PC-3 (cell line): Measurements from ENCODE around the gene GFY. TPM values are rescaled to one million over a fixed set of nuclear protein-coding genes. Genes with fewer than 3 reads are reported as not detected.

Source experiments
- ATAC-seq: fragments of 200-7000 bp; cut with Tn5 transposase; 2 replicates; pipeline ENCODE4 v1.9.1; 2020; ENCODE audit warnings: mild to moderate bottlenecking, moderate library complexity
- BruUV-seq: library from RNA; stranded (reverse); fragments of 400-500 nt; replicated peaks from 2 replicates; lab custom pipeline; 2021; lab: Mats Ljungman, UMichigan
- CTCF ChIA-PET: fragments of 300-600 bp; sonication (Branson Sonifier 250); formaldehyde crosslinking; loops from one replicate; lab custom pipeline; 2022; ENCODE audit warnings: antibody characterized with exemption; lab: Charles Lee
- POLR2A ChIA-PET: fragments of 300-600 bp; sonication (Branson Sonifier 250); formaldehyde crosslinking; loops from one replicate; lab custom pipeline; 2022; ENCODE audit warnings: antibody characterized with exemption; ENCODE audit not compliant: unreplicated experiment; lab: Charles Lee
- DNase-seq: peaks from one replicate; pipeline ENCODE4 v3.0.0-alpha.2; 2015
- H2AFZ ChIP-seq: fragments of 300-600 bp; sonication (generic); 2 replicates; pipeline ENCODE4 v1.6.0; 2016; ENCODE audit warnings: antibody characterized with exemption, low read length
- H3F3A ChIP-seq: fragments of 300-600 bp; sonication (generic); one replicate; pipeline ENCODE4 v1.6.0; 2017; ENCODE audit warnings: antibody characterized with exemption, low read length, control low read depth, mild to moderate bottlenecking; ENCODE audit not compliant: unreplicated experiment
- H3K27ac ChIP-seq: fragments of 300-600 bp; sonication (generic); 2 replicates; pipeline ENCODE4 v1.5.1; 2016; ENCODE audit warnings: mild to moderate bottlenecking, low read length
- H3K27me3 ChIP-seq: fragments of 300-600 bp; sonication (generic); 2 replicates; pipeline ENCODE4 v1.6.1; 2016; ENCODE audit warnings: low read length, mixed read lengths
- H3K36me3 ChIP-seq: fragments of 300-600 bp; sonication (generic); 2 replicates; pipeline ENCODE4 v1.6.1; 2016; ENCODE audit warnings: low read depth, mixed run types, low read length, mixed read lengths
- H3K4me1 ChIP-seq: fragments of 300-600 bp; sonication (generic); 2 replicates; pipeline ENCODE4 v1.5.1; 2016; ENCODE audit warnings: low read length; ENCODE audit not compliant: insufficient read depth
- H3K4me2 ChIP-seq: fragments of 300-600 bp; sonication (generic); 2 replicates; pipeline ENCODE4 v1.6.0; 2016; ENCODE audit warnings: low read length
- H3K4me3 ChIP-seq: fragments of 300-600 bp; sonication (generic); 2 replicates; pipeline ENCODE4 v1.5.1; 2016; ENCODE audit warnings: mild to moderate bottlenecking, low read length, mixed read lengths
- H3K79me2 ChIP-seq: fragments of 300-600 bp; sonication (generic); 2 replicates; pipeline ENCODE4 v1.6.1; 2017; ENCODE audit warnings: low read length, mixed read lengths
- H3K9ac ChIP-seq: fragments of 300-600 bp; sonication (generic); 2 replicates; pipeline ENCODE4 v1.6.0; 2016; ENCODE audit warnings: mild to moderate bottlenecking, low read length
- H3K9me2 ChIP-seq: fragments of 300-600 bp; sonication (generic); replicated peaks from 2 replicates; pipeline ENCODE4 v1.6.1; 2016; ENCODE audit warnings: mixed run types, low read length, mixed read lengths
- H3K9me3 ChIP-seq: fragments of 300-600 bp; sonication (generic); 2 replicates; pipeline ENCODE4 v1.6.1; 2016; ENCODE audit warnings: low read length, mixed read lengths
- H4K20me1 ChIP-seq: fragments of 300-600 bp; sonication (generic); 2 replicates; pipeline ENCODE4 v1.6.1; 2016; ENCODE audit warnings: low read length, mixed read lengths
- CTCF ChIP-seq: fragments of 300-600 bp; sonication (generic); conservative IDR thresholded peaks from 2 replicates; pipeline ENCODE4 v1.5.1; 2017; ENCODE audit warnings: antibody characterized with exemption, low read depth, mild to moderate bottlenecking, low read length
- EZH2 ChIP-seq: fragments of 300-600 bp; sonication (generic); IDR thresholded peaks from one replicate; pipeline ENCODE4 v1.6.1; 2017; ENCODE audit warnings: antibody characterized with exemption, mild to moderate bottlenecking, low read length; ENCODE audit not compliant: unreplicated experiment
- EZH2phosphoT487 ChIP-seq: fragments of 300-600 bp; sonication (generic); IDR thresholded peaks from 2 replicates; pipeline ENCODE4 v1.6.1; 2018; ENCODE audit warnings: mild to moderate bottlenecking, antibody characterized with exemption, low read length, borderline replicate concordance
- intact Hi-C: fragments of 100-400 bp; cut with micrococcal nuclease; formaldehyde crosslinking; loops from 2 replicates; pipeline ENCODE4 v1.9.0; 2023
- total RNA-seq: library from RNA; depleted of rRNA; stranded (reverse); fragments of >200 nt; gene quantifications from 2 replicates; pipeline ENCODE4 v1.2.3, GENCODE V29; 2014

Gene GFY
- total RNA-seq, 1 experiment from 2014 or later, result not detected

- DNase-seq, result no peak
- ATAC-seq, result no peak
- Histone ChIP-seq H2AFZ (no peak overlapping the region), H3K27me3 (no peaks in the 10 kb centered on the region), H3K4me3 (no peak overlapping the region), H3K9me2 (no peaks in the 10 kb centered on the region), H3K79me2 (peaks cover 18% of the 10 kb centered on the region), H3K27ac (no peak overlapping the region), H4K20me1 (no peaks in the 10 kb centered on the region), H3K9ac (no peak overlapping the region), H3K4me1 (peaks cover 8% of the 10 kb centered on the region; the same call in 1 of the 2 replicates), H3F3A (no peaks in the 10 kb centered on the region), H3K9me3 (no peaks in the 10 kb centered on the region), H3K4me2 (no peak overlapping the region), H3K36me3 (no peaks in the 10 kb centered on the region)
- BruUV-seq, result no TSS peak
- CTCF ChIA-PET, result no interaction called here
- intact Hi-C loops, result no loop called here
- POLR2A ChIA-PET, result no interaction called here
- TF ChIP-seq EZH2, result no peak
- TF ChIP-seq EZH2phosphoT487, result no peak
- no peak for TF ChIP-seq CTCF
Measured at GRCh38 chr19:49453757-49454240, 28.6 kb downstream of the GFY start.

- Histone ChIP-seq H4K20me1 (no peaks in the 10 kb centered on the region), H3K27me3 (no peaks in the 10 kb centered on the region), H3K9me3 (no peaks in the 10 kb centered on the region), H2AFZ (no peak overlapping the region), H3K36me3 (no peaks in the 10 kb centered on the region), H3K9ac (no peak overlapping the region), H3K4me1 (peaks cover under 1% of the 10 kb centered on the region; the same call in 1 of the 2 replicates), H3F3A (no peaks in the 10 kb centered on the region), H3K4me3 (no peak overlapping the region), H3K27ac (no peak overlapping the region), H3K79me2 (peaks cover 8% of the 10 kb centered on the region), H3K9me2 (no peaks in the 10 kb centered on the region), H3K4me2 (no peak overlapping the region)
- CTCF ChIA-PET, result no interaction called here
- no peak for DNase-seq
- TF ChIP-seq EZH2 (no peak), EZH2phosphoT487 (no peak), CTCF (no peak)
- intact Hi-C loops, result no loop called here
- no TSS peak for BruUV-seq
- no peak for ATAC-seq
- POLR2A ChIA-PET, result no interaction called here
Measured at GRCh38 chr19:49455773-49456172, 30.6 kb downstream of the GFY start.

GRCh38 chr19:49456326-49456725, 31.1 kb downstream of the GFY start:
- Histone ChIP-seq H2AFZ (no peak overlapping the region), H3K27me3 (no peaks in the 10 kb centered on the region), H3K4me1 (no peaks in the 10 kb centered on the region), H3K9me2 (no peaks in the 10 kb centered on the region), H3K36me3 (no peaks in the 10 kb centered on the region), H3K4me2 (no peak overlapping the region), H3K9me3 (no peaks in the 10 kb centered on the region), H3K9ac (no peak overlapping the region), H3K79me2 (peaks cover 3% of the 10 kb centered on the region), H4K20me1 (no peaks in the 10 kb centered on the region), H3F3A (no peaks in the 10 kb centered on the region), H3K27ac (no peak overlapping the region), H3K4me3 (no peak overlapping the region)
- no peak for ATAC-seq
- ChIA-PET CTCF (no interaction called here), POLR2A (no interaction called here)
- TF ChIP-seq EZH2 (no peak), EZH2phosphoT487 (no peak), CTCF (no peak)
- no peak for DNase-seq
- no TSS peak for BruUV-seq
- intact Hi-C loops, result no loop called here
